Mesendoderm (in vitro differentiated cells): ENCODE data around the gene MIOX.

Experiments used
- DNase-seq: peaks from one replicate; pipeline ENCODE4 v3.0.0; 2013
- H2AK5ac ChIP-seq: 2 replicates; pipeline ENCODE4 v1.6.1; 2013; ENCODE audit warnings: low read length, inconsistent platforms
- H2BK120ac ChIP-seq: 2 replicates; pipeline ENCODE4 v1.6.1; 2013; ENCODE audit warnings: low read depth, mild to moderate bottlenecking, low read length, moderate library complexity, mixed read lengths
- H2BK15ac ChIP-seq: replicated peaks from 2 replicates; pipeline ENCODE4 v1.6.1; 2013; ENCODE audit warnings: low read depth, mild to moderate bottlenecking, moderate library complexity
- H2BK5ac ChIP-seq: 2 replicates; pipeline ENCODE4 v1.6.1; 2013; ENCODE audit warnings: low read length, inconsistent platforms
- H3K18ac ChIP-seq: 2 replicates; pipeline ENCODE4 v1.6.1; 2013; ENCODE audit warnings: mild to moderate bottlenecking, low read length, mixed read lengths
- H3K23ac ChIP-seq: one replicate; pipeline ENCODE4 v1.6.1; 2013; ENCODE audit warnings: low read length
- H3K27ac ChIP-seq: 2 replicates; pipeline ENCODE4 v1.5.1; 2013; ENCODE audit warnings: low read depth, mild to moderate bottlenecking, inconsistent platforms, low read length, moderate library complexity
- H3K27me3 ChIP-seq: 2 replicates; pipeline ENCODE4 v1.6.1; 2013; ENCODE audit warnings: low read length, control low read depth, mild to moderate bottlenecking, inconsistent platforms; ENCODE audit not compliant: insufficient read depth, poor library complexity
- H3K36me3 ChIP-seq: 2 replicates; pipeline ENCODE4 v1.6.1; 2013; ENCODE audit warnings: low read length, inconsistent platforms; ENCODE audit not compliant: control insufficient read depth, insufficient read depth
- H3K4ac ChIP-seq: one replicate; pipeline ENCODE4 v1.6.1; 2013; ENCODE audit warnings: low read depth, mild to moderate bottlenecking, low read length, moderate library complexity
- H3K4me1 ChIP-seq: 2 replicates; pipeline ENCODE4 v1.6.1; 2013; ENCODE audit warnings: low read depth, low read length, inconsistent platforms; ENCODE audit not compliant: control insufficient read depth
- H3K4me2 ChIP-seq: 2 replicates; pipeline ENCODE4 v1.6.1; 2013; ENCODE audit warnings: low read length
- H3K4me3 ChIP-seq: 2 replicates; pipeline ENCODE4 v1.5.1; 2013; ENCODE audit warnings: mild to moderate bottlenecking, low read length
- H3K56ac ChIP-seq: one replicate; pipeline ENCODE4 v1.6.1; 2013; ENCODE audit warnings: low read length
- H3K79me1 ChIP-seq: 2 replicates; pipeline ENCODE4 v1.6.1; 2013; ENCODE audit warnings: low read length, inconsistent platforms
- H3K79me2 ChIP-seq: 2 replicates; pipeline ENCODE4 v1.6.1; 2013; ENCODE audit warnings: mild to moderate bottlenecking, low read length; ENCODE audit not compliant: control insufficient read depth, insufficient read depth
- H3K9ac ChIP-seq: 2 replicates; pipeline ENCODE4 v1.6.1; 2013; ENCODE audit warnings: low read length, inconsistent platforms
- H4K5ac ChIP-seq: one replicate; pipeline ENCODE4 v1.6.1; 2013; ENCODE audit warnings: low read length
- H4K8ac ChIP-seq: one replicate; pipeline ENCODE4 v1.6.1; 2013; ENCODE audit warnings: low read depth, mild to moderate bottlenecking, control low read depth, low read length, moderate library complexity
- WGBS: extraction: QIAGEN DNeasy Blood & Tissue Kit; methylation state at CpG from one replicate; pipeline ENCODE4 v1.1.7; 2013; ENCODE audit warnings: low lambda C conversion rate, missing lambda C conversion rate; ENCODE audit not compliant: insufficient coverage; ENCODE audit errors: extremely low coverage; 5-methylcytosine and 5-hydroxymethylcytosine counted together

Gene MIOX

GRCh38 chr22:50500452-50500851, 13.8 kb downstream of the MIOX start:
- Histone ChIP-seq H3K4me2 (no peak overlapping the region), H3K18ac (no peak overlapping the region), H2AK5ac (no peak overlapping the region), H3K79me2 (no peaks in the 10 kb centered on the region), H3K23ac (no peak overlapping the region), H2BK15ac (no peak overlapping the region), H2BK5ac (no peak overlapping the region), H3K36me3 (peaks cover 2% of the 10 kb centered on the region), H3K27ac (no peak overlapping the region), H3K4me1 (no peaks in the 10 kb centered on the region), H3K4ac (no peak overlapping the region), H3K79me1 (peaks cover 2% of the 10 kb centered on the region), H4K5ac (no peak overlapping the region), H3K56ac (no peak overlapping the region), H2BK120ac (no peak overlapping the region), H3K27me3 (no peaks in the 10 kb centered on the region), H3K4me3 (no peak overlapping the region), H3K9ac (no peak overlapping the region), H4K8ac (no peak overlapping the region)
- no CpG with 5 or more reads among the region's 12 CpGs for WGBS
- DNase-seq, result no peak

GRCh38 chr22:50502096-50502495, 15.4 kb downstream of the MIOX start:
- no CpG with 5 or more reads among the region's 6 CpGs for WGBS
- no peak overlapping the region for H3K4me2 ChIP-seq

GRCh38 chr22:50502628-50503474, 16.2 kb downstream of the MIOX start:
- DNase-seq, result no peak
- Histone ChIP-seq H2BK15ac (no peak overlapping the region), H3K4ac (no peak overlapping the region), H3K4me3 (no peak overlapping the region), H3K27me3 (no peaks in the 10 kb centered on the region), H2BK5ac (no peak overlapping the region), H3K4me1 (no peaks in the 10 kb centered on the region), H3K79me1 (peaks cover 6% of the 10 kb centered on the region), H3K18ac (no peak overlapping the region), H3K27ac (no peak overlapping the region), H3K79me2 (peaks cover 3% of the 10 kb centered on the region), H4K5ac (no peak overlapping the region), H4K8ac (no peak overlapping the region), H2AK5ac (no peak overlapping the region), H3K4me2 (no peak overlapping the region), H3K36me3 (peaks cover 2% of the 10 kb centered on the region), H3K56ac (no peak overlapping the region), H2BK120ac (no peak overlapping the region), H3K9ac (no peak overlapping the region), H3K23ac (no peak overlapping the region)
- no CpG with 5 or more reads among the region's 24 CpGs for WGBS

More at GRCh38 chr22:50502096-50502495, 15.4 kb downstream of the MIOX start:
- Histone ChIP-seq H3K36me3 (peaks cover 2% of the 10 kb centered on the region), H2BK120ac (no peak overlapping the region), H2BK5ac (no peak overlapping the region), H3K4me3 (no peak overlapping the region), H3K23ac (no peak overlapping the region), H2BK15ac (no peak overlapping the region), H3K27ac (no peak overlapping the region), H3K27me3 (no peaks in the 10 kb centered on the region), H3K79me1 (peaks cover 6% of the 10 kb centered on the region), H3K9ac (no peak overlapping the region), H3K4ac (no peak overlapping the region), H3K4me1 (no peaks in the 10 kb centered on the region), H2AK5ac (no peak overlapping the region), H4K8ac (no peak overlapping the region), H3K56ac (no peak overlapping the region), H4K5ac (no peak overlapping the region), H3K18ac (no peak overlapping the region), H3K79me2 (peaks cover 3% of the 10 kb centered on the region)
- no peak for DNase-seq

GRCh38 chr22:50503475-50504145, 17.0 kb downstream of the MIOX start:
- no peak overlapping the region for H4K8ac ChIP-seq
- no peak overlapping the region for H2BK15ac ChIP-seq
- H3K9ac ChIP-seq, result no peak overlapping the region
- no CpG with 5 or more reads among the region's 26 CpGs for WGBS
- H3K4me3 ChIP-seq, result no peak overlapping the region
- no peak overlapping the region for H3K27ac ChIP-seq
- H4K5ac ChIP-seq, result no peak overlapping the region
- H3K4ac ChIP-seq, result no peak overlapping the region
- H3K79me1 ChIP-seq, result peaks cover 6% of the 10 kb centered on the region
- H3K27me3 ChIP-seq, result no peaks in the 10 kb centered on the region
- H2BK5ac ChIP-seq, result no peak overlapping the region
- no peak overlapping the region for H3K56ac ChIP-seq
- H3K23ac ChIP-seq, result no peak overlapping the region
- H2AK5ac ChIP-seq, result no peak overlapping the region
- peaks cover 6% of the 10 kb centered on the region for H3K79me2 ChIP-seq
- no peak for DNase-seq
- H2BK120ac ChIP-seq, result no peak overlapping the region
- peaks cover 2% of the 10 kb centered on the region for H3K36me3 ChIP-seq
- no peak overlapping the region for H3K4me2 ChIP-seq
- no peaks in the 10 kb centered on the region for H3K4me1 ChIP-seq
- no peak overlapping the region for H3K18ac ChIP-seq

GRCh38 chr22:50504369-50505211, 17.9 kb downstream of the MIOX start:
- no peak overlapping the region for H3K23ac ChIP-seq
- H4K5ac ChIP-seq, result no peak overlapping the region
- no peak overlapping the region for H3K56ac ChIP-seq
- peaks cover 8% of the 10 kb centered on the region for H3K79me1 ChIP-seq
- H3K27me3 ChIP-seq, result no peaks in the 10 kb centered on the region
- H3K9ac ChIP-seq, result no peak overlapping the region
- no peak overlapping the region for H4K8ac ChIP-seq
- no peak overlapping the region for H3K4me2 ChIP-seq
- H3K4me1 ChIP-seq, result no peaks in the 10 kb centered on the region
- no peak overlapping the region for H2BK120ac ChIP-seq
- DNase-seq, result no peak
- no peak overlapping the region for H3K18ac ChIP-seq
- no peak overlapping the region for H3K27ac ChIP-seq
- H3K79me2 ChIP-seq, result peaks cover 15% of the 10 kb centered on the region
- H2BK15ac ChIP-seq, result no peak overlapping the region
- no CpG with 5 or more reads among the region's 44 CpGs for WGBS
- no peak overlapping the region for H2AK5ac ChIP-seq
- H3K36me3 ChIP-seq, result peaks cover 2% of the 10 kb centered on the region
- H2BK5ac ChIP-seq, result no peak overlapping the region
- H3K4ac ChIP-seq, result no peak overlapping the region
- no peak overlapping the region for H3K4me3 ChIP-seq
